Neural cell (in vitro differentiated cells): ENCODE measurements around the gene SQSTM1. TPM values are rescaled to one million over a fixed set of nuclear protein-coding genes. Genes with fewer than 3 reads are reported as not detected.
"Not testable (repeated sequence)": the region's sequence is repeated elsewhere in the genome, so short reads cannot be mapped to it uniquely, and the experiment has no call there.

Source experiments
- H2AFZ ChIP-seq: fragments of 200-600, 300-800 bp; sonication (generic), shearing (Covaris generic); 2 replicates; pipeline ENCODE4 v1.6.0; 2014; ENCODE audit warnings: low read depth, mild to moderate bottlenecking, antibody characterized with exemption, low read length, moderate library complexity
- H3F3A ChIP-seq: fragments of 200-600 bp; shearing (Covaris generic); 2 replicates; pipeline ENCODE4 v1.6.1; 2016; ENCODE audit warnings: mild to moderate bottlenecking, moderate library complexity, mixed read lengths, antibody characterized with exemption, low read length; ENCODE audit not compliant: insufficient read depth, poor library complexity, severe bottlenecking
- H3K27ac ChIP-seq: fragments of 200-600, 300-800 bp; sonication (generic), shearing (Covaris generic); 2 replicates; pipeline ENCODE4 v1.5.1; 2014; ENCODE audit warnings: mild to moderate bottlenecking, low read length, moderate library complexity
- H3K27me3 ChIP-seq: fragments of 300-800, 200-600 bp; sonication (generic), shearing (Covaris generic); 2 replicates; pipeline ENCODE4 v1.6.0; 2014; ENCODE audit warnings: mild to moderate bottlenecking, low read depth, low read length, moderate library complexity; ENCODE audit not compliant: insufficient read depth
- H3K36me3 ChIP-seq: fragments of 300-800, 200-600 bp; sonication (generic), shearing (Covaris generic); 2 replicates; pipeline ENCODE4 v1.5.1; 2014; ENCODE audit warnings: mild to moderate bottlenecking, antibody characterized with exemption, low read length, moderate library complexity; ENCODE audit not compliant: insufficient read depth
- H3K4me2 ChIP-seq: fragments of 300-800, 200-600 bp; sonication (generic), shearing (Covaris generic); 2 replicates; pipeline ENCODE4 v1.6.0; 2014; ENCODE audit warnings: mild to moderate bottlenecking, low read length
- H3K4me3 ChIP-seq: fragments of 300-800, 200-600 bp; sonication (generic), shearing (Covaris generic); 2 replicates; pipeline ENCODE4 v1.5.1; 2014; ENCODE audit warnings: mild to moderate bottlenecking, low read length, moderate library complexity
- H3K79me2 ChIP-seq: fragments of 200-600 bp; shearing (Covaris generic); replicated peaks from 2 replicates; pipeline ENCODE4 v1.6.0; 2014; ENCODE audit warnings: mild to moderate bottlenecking, low read length, moderate library complexity; ENCODE audit not compliant: insufficient read depth
- H3K9ac ChIP-seq: fragments of 300-800, 200-600 bp; sonication (generic), shearing (Covaris generic); 2 replicates; pipeline ENCODE4 v1.6.1; 2016; ENCODE audit warnings: mild to moderate bottlenecking, low read length, mixed read lengths
- H3K9me2 ChIP-seq: fragments of 200-600 bp; shearing (Covaris generic); 2 replicates; pipeline ENCODE4 v1.6.1; 2016; ENCODE audit warnings: mild to moderate bottlenecking, low read length, mixed read lengths; ENCODE audit not compliant: insufficient read depth
- H3K9me3 ChIP-seq: fragments of 200-600, 300-800 bp; sonication (generic), shearing (Covaris generic); 2 replicates; pipeline ENCODE4 v1.6.1; 2016; ENCODE audit warnings: mild to moderate bottlenecking, mixed run types, low read length, moderate library complexity, mixed read lengths
- H4K20me1 ChIP-seq: fragments of 200-600 bp; shearing (Covaris generic); 2 replicates; pipeline ENCODE4 v1.6.1; 2016; ENCODE audit warnings: mild to moderate bottlenecking, mixed run types; ENCODE audit not compliant: insufficient read depth
- EP300 ChIP-seq: fragments of 450-650 bp; conservative IDR thresholded peaks from 2 replicates; pipeline ENCODE4 v1.6.1; 2014; ENCODE audit warnings: antibody characterized with exemption, mild to moderate bottlenecking, moderate library complexity; ENCODE audit not compliant: poor library complexity, severe bottlenecking
- EZH2 ChIP-seq: fragments of 200-600, 300-800 bp; shearing (Covaris generic), sonication (generic); IDR thresholded peaks from 2 replicates; pipeline ENCODE4 v1.6.1; 2014; ENCODE audit warnings: antibody characterized with exemption, low read length, borderline replicate concordance, mild to moderate bottlenecking; ENCODE audit not compliant: insufficient read depth, poor library complexity, severe bottlenecking
- MXI1 ChIP-seq: fragments of 450-650 bp; conservative IDR thresholded peaks from 2 replicates; pipeline ENCODE4 v1.6.1; 2014; ENCODE audit warnings: antibody characterized with exemption, mild to moderate bottlenecking; ENCODE audit not compliant: poor library complexity, severe bottlenecking
- POLR2AphosphoS5 ChIP-seq: IDR thresholded peaks from 2 replicates; pipeline ENCODE4 v1.6.1; 2012
- SMC3 ChIP-seq: fragments of 450-650 bp; conservative IDR thresholded peaks from 2 replicates; pipeline ENCODE4 v1.6.1; 2014; ENCODE audit warnings: antibody characterized with exemption, mild to moderate bottlenecking, moderate library complexity; ENCODE audit not compliant: poor library complexity
- TAF1 ChIP-seq: IDR thresholded peaks from 2 replicates; pipeline ENCODE4 v1.6.1; 2012; ENCODE audit warnings: low read depth
- polyA plus RNA-seq: library from polyadenylated mRNA; depleted of rRNA; stranded (reverse); fragments of >200 nt; gene quantifications from 2 replicates; pipeline ENCODE4 v1.2.3, GENCODE V29; 2014

SQSTM1 gene
- polyA plus RNA-seq, 1 donor from 2014 or later = 64.5 TPM

DNA sequence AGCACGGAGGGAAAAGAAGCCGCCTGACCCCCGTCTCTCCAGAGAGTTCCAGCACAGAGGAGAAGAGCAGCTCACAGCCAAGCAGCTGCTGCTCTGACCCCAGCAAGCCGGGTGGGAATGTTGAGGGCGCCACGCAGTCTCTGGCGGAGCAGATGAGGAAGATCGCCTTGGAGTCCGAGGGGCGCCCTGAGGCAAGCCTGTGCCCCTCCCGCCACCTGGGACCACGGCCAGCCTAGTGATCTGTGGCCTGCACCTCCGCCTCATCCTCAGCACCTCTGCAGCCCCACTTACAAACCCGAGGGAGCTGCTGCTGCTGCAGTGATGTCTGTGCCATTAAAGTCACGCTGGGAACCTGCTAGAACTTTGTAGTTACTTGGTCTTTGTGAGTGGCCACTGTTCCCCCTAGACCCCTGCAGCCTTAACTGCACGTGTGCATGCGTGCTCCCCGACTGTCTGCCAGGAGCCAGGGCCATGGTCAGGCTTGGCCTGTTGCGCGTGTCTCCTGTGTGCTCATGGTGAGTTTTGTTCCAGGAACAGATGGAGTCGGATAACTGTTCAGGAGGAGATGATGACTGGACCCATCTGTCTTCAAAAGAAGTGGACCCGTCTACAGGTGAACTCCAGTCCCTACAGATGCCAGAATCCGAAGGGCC is 12.5 kb downstream of the SQSTM1 start:
- no peak overlapping the region for H3K9ac ChIP-seq
- no peaks in the 10 kb centered on the region for H3K9me3 ChIP-seq
- H3K4me3 ChIP-seq = no peak overlapping the region
- H3K27ac ChIP-seq = no peak overlapping the region
- no peaks in the 10 kb centered on the region for H3K79me2 ChIP-seq
- H3K4me2 ChIP-seq = no peak overlapping the region
- H3K27me3 ChIP-seq = no peaks in the 10 kb centered on the region
- no peaks in the 10 kb centered on the region for H3F3A ChIP-seq
- no peaks in the 10 kb centered on the region for H3K9me2 ChIP-seq
- no peaks in the 10 kb centered on the region for H4K20me1 ChIP-seq
- no peak overlapping the region for H2AFZ ChIP-seq
- H3K36me3 ChIP-seq = peaks cover 10% of the 10 kb centered on the region
- TF ChIP-seq TAF1 (no peak), POLR2AphosphoS5 (peak; percentile 19)

DNA sequence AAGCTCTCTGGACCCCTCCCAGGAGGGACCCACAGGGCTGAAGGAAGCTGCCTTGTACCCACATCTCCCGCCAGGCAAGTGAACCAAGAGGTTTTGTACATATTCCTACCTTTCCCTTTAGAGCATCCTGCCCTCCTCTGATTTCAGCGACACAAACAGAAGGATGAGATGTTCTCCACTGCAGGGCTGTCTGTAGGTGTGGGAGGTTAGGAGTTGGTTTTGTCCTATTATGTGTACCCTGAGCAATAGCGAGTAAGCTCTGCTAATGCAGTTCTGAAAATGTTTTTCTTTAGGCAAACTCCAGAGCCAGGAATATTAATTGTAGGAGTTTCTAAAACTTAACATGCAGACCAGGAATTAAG is 13.0 kb downstream of the SQSTM1 start:
- no peaks in the 10 kb centered on the region for H3K27me3 ChIP-seq
- H3F3A ChIP-seq = no peaks in the 10 kb centered on the region
- no peak overlapping the region for H3K9ac ChIP-seq
- no peaks in the 10 kb centered on the region for H3K79me2 ChIP-seq
- H4K20me1 ChIP-seq = no peaks in the 10 kb centered on the region
- no peak for TF ChIP-seq MXI1
- no peak for TF ChIP-seq EZH2
- no peak for TF ChIP-seq EP300
- no peak for TF ChIP-seq TAF1
- no peak for TF ChIP-seq SMC3
- no peak overlapping the region for H3K27ac ChIP-seq
- H3K4me3 ChIP-seq = no peak overlapping the region
- H2AFZ ChIP-seq = no peak overlapping the region
- H3K9me2 ChIP-seq = no peaks in the 10 kb centered on the region
- no peaks in the 10 kb centered on the region for H3K9me3 ChIP-seq
- H3K36me3 ChIP-seq = peaks cover 10% of the 10 kb centered on the region
- H3K4me2 ChIP-seq = no peak overlapping the region

DNA sequence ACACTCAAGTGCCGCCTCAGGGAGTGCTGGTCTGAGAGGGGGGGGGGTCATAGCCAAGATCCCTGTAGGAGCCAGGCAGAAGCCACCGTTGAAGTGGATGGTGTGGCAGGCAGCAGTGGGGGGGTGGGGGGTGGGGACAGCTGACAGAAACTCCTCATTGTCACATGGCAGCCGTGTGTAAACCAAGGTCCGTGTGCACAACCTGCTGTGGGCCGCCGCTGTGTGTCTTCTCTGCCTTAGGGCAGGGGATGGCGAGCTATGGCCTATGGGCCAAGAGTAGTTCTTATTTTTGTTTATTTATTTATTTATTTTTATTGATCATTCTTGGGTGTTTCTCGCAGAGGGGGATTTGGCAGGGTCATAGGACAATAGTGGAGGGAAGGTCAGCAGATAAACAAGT is 13.4 kb downstream of the SQSTM1 start:
- Histone ChIP-seq H3K4me3 (no peak overlapping the region), H2AFZ (no peak overlapping the region), H3K4me2 (no peak overlapping the region), H3K9me3 (no peaks in the 10 kb centered on the region), H3F3A (no peaks in the 10 kb centered on the region), H4K20me1 (no peaks in the 10 kb centered on the region), H3K27me3 (no peaks in the 10 kb centered on the region), H3K9ac (no peak overlapping the region), H3K36me3 (peaks cover 10% of the 10 kb centered on the region), H3K79me2 (no peaks in the 10 kb centered on the region), H3K9me2 (no peaks in the 10 kb centered on the region), H3K27ac (no peak overlapping the region)
- no peak for TF ChIP-seq TAF1

DNA sequence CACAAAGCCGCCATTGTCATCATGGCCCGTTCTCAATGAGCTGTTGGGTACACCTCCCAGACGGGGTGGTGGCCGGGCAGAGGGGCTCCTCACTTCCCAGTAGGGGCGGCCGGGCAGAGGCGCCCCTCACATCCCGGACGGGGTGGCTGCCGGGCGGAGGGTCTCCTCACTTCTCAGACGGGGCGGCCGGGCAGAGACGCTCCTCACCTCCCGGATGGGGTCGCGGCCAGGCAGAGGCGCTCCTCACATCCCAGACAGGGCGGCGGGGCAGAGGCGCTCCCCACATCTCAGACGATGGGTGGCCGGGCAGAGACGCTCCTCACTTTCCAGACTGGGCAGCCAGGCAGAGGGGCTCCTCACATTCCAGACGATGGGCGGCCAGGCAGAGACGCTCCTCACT is 14.2 kb downstream of the SQSTM1 start:
- H3K4me3 ChIP-seq, H3K27ac ChIP-seq, H3K36me3 ChIP-seq, H4K20me1 ChIP-seq, H3K4me2 ChIP-seq, H3K9me3 ChIP-seq, H3K9me2 ChIP-seq, H3K79me2 ChIP-seq, H2AFZ ChIP-seq, H3F3A ChIP-seq, H3K9ac ChIP-seq, H3K27me3 ChIP-seq: not testable (repeated sequence)
